ENCODE results near the gene NPTN. TPM values are rescaled to one million over a fixed set of nuclear protein-coding genes. Genes with fewer than 3 reads are reported as not detected.

Gene NPTN
- total and polyA plus RNA-seq, 9 of the 15 experiments (the other 6 are each of a cell fraction or from before 2014, with no cell fraction given): 9.6 to 48.5 (median 21.7) TPM

GRCh38 chr15:73629798-73630429, 3.3 kb downstream of the NPTN start:
- WGBS (ENCODE audit: insufficient coverage, low coverage, missing lambda C conversion rate): 11% methylated on average over 2 of the region's 2 CpGs
- in situ Hi-C loops (cut with MboI) (no loop called here), intact Hi-C loops (cut with micrococcal nuclease) (no loop called here)
- Histone ChIP-seq H3K9me1 (ENCODE audit: control insufficient read depth, insufficient read depth, low read length) (no peaks in the 10 kb centered on the region), H2AFZ (ENCODE audit: low read depth, low read length) (no peak overlapping the region), H3K27me3 (ENCODE audit: control insufficient read depth in 2 of 2, insufficient read depth in 2 of 2, low read length in 2 of 2) (no peaks in the 10 kb centered on the region), H3K4me2 (ENCODE audit: insufficient read depth, low read length) (peak overlapping the region; percentile 27; the same call in 1 of the 2 replicates), H3K27ac (ENCODE audit: extremely low read depth, low read depth, low read length) (no peak overlapping the region), H3K36me3 (ENCODE audit: control insufficient read depth, insufficient read depth, low read length) (no peaks in the 10 kb centered on the region), H3K4me3 (no peak overlapping the region), H3K4me1 (replicated peaks in 1 of 2; ENCODE audit: control insufficient read depth in 2 of 2, insufficient read depth in 2 of 2, low read length in 2 of 2) (peaks cover 19 to 25% of the 10 kb centered on the region in 2 experiments), H3K9me3 (replicated peaks; ENCODE audit: control insufficient read depth, insufficient read depth, low read depth, low read length) (no peaks in the 10 kb centered on the region), H3K9ac (ENCODE audit: insufficient read depth in 1 of 2, low read depth in 2 of 2, low read length in 2 of 2) (no peak overlapping the region), H4K20me1 (replicated peaks; ENCODE audit: control insufficient read depth, insufficient read depth, low read length) (peaks cover 8% of the 10 kb centered on the region; the same call in 1 of the 2 replicates), H3K79me2 (ENCODE audit: control insufficient read depth, insufficient read depth, low read length) (peaks cover 77% of the 10 kb centered on the region)
- POLR2A ChIA-PET: interaction anchor here (0.9 to 4.7 kb wide), 8 partner anchors 7 to 67 kb away, joined by 3 to 18 read pairs (median 4); no protein-coding TSS in a partner anchor
- no peak for FAIRE-seq
- CTCF ChIA-PET (ENCODE audit: low intra/inter-chr PET ratio): no interaction called here
- no TSS peak for BruUV-seq (replicated peaks)
- no peak for ATAC-seq
- peak in 1 of 4 experiments; percentile 12 for DNase-seq (ENCODE audit: extremely low read depth in 1 of 4, low spot score in 3 of 4)
- TF ChIP-seq PBX2 (CRISPR knock-in tag; IDR thresholded peaks at IDR 0.05; ENCODE audit: low read depth) (no peak), PBX2 (tag; conservative IDR thresholded peaks at IDR 0.05; ENCODE audit: low read depth) (peak; percentile 76), MEIS2 (IDR thresholded peaks at IDR 0.05; ENCODE audit: partially characterized antibody) (peak; percentile 84), LARP7 (IDR thresholded peaks at IDR 0.05) (no peak), PKNOX1 (IDR thresholded peaks at IDR 0.05) (peak; percentile 62)
- TF ChIP-seq, protein P1, sequence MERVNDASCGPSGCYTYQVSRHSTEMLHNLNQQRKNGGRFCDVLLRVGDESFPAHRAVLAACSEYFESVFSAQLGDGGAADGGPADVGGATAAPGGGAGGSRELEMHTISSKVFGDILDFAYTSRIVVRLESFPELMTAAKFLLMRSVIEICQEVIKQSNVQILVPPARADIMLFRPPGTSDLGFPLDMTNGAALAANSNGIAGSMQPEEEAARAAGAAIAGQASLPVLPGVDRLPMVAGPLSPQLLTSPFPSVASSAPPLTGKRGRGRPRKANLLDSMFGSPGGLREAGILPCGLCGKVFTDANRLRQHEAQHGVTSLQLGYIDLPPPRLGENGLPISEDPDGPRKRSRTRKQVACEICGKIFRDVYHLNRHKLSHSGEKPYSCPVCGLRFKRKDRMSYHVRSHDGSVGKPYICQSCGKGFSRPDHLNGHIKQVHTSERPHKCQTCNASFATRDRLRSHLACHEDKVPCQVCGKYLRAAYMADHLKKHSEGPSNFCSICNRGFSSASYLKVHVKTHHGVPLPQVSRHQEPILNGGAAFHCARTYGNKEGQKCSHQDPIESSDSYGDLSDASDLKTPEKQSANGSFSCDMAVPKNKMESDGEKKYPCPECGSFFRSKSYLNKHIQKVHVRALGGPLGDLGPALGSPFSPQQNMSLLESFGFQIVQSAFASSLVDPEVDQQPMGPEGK (CRISPR knock-in tag; IDR thresholded peaks at IDR 0.05; ENCODE audit: borderline replicate concordance): no peak
- TF ChIP-seq, protein P2, sequence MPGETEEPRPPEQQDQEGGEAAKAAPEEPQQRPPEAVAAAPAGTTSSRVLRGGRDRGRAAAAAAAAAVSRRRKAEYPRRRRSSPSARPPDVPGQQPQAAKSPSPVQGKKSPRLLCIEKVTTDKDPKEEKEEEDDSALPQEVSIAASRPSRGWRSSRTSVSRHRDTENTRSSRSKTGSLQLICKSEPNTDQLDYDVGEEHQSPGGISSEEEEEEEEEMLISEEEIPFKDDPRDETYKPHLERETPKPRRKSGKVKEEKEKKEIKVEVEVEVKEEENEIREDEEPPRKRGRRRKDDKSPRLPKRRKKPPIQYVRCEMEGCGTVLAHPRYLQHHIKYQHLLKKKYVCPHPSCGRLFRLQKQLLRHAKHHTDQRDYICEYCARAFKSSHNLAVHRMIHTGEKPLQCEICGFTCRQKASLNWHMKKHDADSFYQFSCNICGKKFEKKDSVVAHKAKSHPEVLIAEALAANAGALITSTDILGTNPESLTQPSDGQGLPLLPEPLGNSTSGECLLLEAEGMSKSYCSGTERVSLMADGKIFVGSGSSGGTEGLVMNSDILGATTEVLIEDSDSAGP (CRISPR knock-in tag; IDR thresholded peaks at IDR 0.05): no peak
